COR-L47 (cell line): ENCODE results near the gene CAST.
A peak's percentile ranks its signal among the peaks of the same experiment; 100 is the strongest.

ENCODE experiments used
- DNase-seq: peaks from one replicate; lab custom pipeline; 2025; lab: John Stamatoyannopoulos, UW

CAST gene

DNA sequence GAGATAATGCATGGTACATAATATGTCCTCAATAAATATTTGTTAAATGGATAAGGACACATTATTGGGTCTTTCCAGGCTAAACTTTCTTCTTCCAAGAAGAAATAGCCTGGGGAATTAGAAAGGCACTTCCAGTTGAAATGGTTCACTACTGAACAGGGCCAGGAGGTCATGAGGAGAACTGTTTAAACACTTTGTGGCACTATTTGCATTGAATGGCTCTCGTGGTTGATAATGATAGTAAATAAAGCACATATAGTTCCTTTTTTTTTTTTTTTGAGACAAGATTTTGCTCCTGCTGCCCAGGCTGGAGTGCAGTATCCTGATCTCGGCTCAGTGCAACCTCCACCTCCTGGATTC lies 19.9 kb upstream of the CAST start:
- no peak for DNase-seq

DNA sequence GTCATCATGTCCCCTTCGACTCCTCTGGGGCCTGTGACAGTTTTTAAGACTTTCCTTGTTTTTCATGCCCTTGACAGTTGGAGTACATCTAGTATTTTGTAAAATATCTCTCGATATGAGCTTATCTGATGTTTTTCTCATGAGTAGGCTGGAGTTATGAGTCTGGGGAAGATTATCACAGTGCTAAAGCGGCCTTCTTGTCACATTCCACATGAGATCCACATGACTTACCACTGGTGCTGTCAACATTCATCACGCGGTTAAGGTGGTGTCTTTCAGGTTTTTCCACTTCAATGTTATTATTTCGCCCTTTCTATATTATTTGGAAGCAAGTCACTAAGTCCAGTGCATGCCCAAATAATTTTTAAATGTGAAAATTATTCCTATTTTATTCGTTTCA lies 17.1 kb upstream of the CAST start:
- DNase-seq, result no peak

DNA sequence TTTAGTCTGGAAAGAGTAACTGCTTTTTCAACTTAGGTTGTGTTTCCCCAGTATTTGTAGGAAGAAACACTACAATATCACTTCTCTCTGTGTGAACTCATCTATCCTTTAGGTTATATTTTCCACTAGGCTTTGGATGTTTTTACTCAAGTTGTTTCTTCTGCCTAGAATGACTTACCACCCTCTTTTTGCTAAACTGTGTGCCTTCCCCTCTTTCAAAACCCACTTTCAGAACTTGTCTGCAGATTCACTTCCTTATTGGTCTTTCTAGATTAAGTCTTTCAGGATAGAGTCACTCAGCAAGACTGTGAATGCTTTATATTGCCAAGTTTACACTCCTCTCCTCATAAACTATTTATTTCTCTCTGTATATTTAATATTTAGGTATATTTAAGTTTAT lies 14.2 kb upstream of the CAST start:
- DNase-seq, result no peak

- DNase-seq, result no peak
Measured at GRCh38 chr5:96648593-96648992, 13.6 kb upstream of the CAST start.

DNA sequence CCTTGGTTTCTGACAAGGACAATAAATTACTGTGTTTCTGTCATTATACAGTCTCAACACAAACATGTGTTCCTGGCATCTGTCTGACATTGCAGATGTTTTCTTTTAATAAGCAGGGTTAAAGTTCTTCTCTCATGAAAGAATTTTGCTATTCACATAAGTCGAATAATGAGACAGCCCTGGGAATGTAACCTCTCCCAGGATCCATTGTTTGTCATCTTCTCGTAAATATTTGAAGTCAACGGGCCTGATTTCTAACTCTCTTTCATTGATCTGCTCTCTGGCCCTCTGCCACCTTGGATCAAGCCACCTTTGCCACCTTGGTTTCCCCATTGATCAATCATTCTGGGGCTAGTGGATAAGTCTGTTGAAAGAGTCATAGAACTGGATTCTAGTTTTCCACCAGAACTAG lies 12.9 kb upstream of the CAST start:
- DNase-seq, result no peak

GRCh38 chr5:96649681-96650540 lies 12.3 kb upstream of the CAST start:
- no peak for DNase-seq

DNA sequence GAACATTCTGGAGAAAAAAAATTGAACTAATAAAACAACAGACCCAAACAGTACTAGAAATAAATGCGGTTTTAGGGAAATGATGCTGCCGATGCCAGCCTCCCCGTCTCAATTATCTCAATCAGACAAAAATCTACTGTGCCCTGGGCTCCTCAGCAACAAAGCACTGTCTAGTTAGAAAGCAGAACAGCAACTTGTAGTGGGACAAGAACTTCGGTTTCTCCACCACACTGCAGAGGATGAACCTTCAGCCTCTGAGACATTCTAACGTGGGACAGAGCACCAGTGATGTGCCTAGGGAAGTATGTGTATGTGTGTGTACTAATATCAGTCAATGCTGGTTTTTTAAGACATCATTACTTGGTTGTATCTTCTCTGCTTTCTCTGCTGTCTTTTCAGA lies 11.1 kb upstream of the CAST start:
- no peak for DNase-seq

- DNase-seq, result peak; percentile 70
Measured at GRCh38 chr5:96651948-96652753, 10.0 kb upstream of the CAST start.

DNA sequence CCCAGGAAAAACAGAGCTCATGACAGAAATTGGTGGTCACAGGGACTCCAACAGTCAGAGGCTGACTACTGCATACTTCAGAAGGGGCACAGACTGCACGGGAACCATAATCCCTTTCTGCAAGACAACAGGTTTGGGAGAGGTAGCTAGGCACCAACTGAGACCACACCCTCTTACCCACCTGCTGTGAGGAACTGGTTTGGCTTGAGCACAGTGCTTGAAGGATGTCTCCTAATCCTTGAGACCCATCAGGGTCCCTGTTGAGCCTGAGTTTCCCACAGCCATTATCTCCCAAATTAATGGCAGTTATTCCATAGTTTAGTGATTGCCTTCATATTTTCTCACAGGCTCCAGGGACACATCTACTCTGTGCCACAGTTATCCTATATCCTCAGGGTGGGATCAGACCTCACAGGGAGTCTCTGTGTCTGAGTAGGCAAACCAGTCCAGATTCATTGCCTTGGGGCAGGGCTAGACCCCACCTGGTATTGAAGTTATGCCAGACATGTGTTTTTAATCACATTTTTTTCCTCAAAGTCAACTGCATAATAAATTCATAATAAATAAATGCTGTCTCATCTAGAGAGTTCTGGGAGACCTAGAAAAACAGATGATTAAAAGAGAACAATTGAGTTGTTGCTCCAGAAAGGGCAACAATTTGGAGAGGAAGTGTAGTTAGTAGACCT lies 9.3 kb upstream of the CAST start:
- no peak for DNase-seq

GRCh38 chr5:96654209-96654608 lies 8.0 kb upstream of the CAST start:
- DNase-seq, result no peak

- no peak for DNase-seq
Measured at GRCh38 chr5:96655085-96655484, 7.1 kb upstream of the CAST start.

- no peak for DNase-seq
Measured at GRCh38 chr5:96655506-96655905, 6.7 kb upstream of the CAST start.

DNA sequence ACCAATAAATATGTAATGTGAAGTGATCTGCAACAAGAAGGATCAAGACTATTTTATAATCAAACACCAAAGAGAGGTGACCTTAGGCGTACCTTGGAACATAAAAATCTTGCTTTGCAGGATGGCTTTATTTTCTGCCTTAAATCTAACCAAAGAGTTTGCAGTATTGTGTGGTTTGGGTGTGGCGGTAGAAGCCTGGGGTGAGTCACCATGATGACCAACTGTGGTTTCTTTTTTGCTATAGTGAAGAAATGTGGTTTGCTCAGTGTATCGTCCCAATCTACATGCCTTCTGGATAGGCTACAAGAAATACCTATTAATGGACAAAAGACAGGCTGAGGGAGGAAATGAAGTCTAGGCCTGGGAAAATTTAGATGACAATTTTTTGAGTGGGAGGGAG lies 5.1 kb upstream of the CAST start:
- no peak for DNase-seq

DNA sequence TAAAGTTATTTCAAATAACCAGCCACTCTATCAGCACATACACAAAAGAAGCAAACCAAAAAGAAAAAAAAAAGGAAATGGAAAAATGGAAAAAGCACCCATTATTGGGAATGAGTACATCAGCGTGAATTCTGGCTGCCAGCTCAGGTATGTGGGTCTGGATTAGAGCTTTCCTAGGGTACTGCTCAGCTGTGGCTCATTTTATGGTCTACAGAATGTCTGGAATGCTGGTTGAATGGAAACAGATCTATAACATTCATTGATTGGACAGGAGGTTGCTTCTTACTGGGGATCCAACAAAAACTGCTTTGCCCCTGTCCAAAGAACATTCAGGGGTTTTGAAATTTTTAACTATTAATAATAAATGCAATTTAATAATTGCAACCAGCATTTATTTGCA lies 3.9 kb upstream of the CAST start:
- no peak for DNase-seq

DNA sequence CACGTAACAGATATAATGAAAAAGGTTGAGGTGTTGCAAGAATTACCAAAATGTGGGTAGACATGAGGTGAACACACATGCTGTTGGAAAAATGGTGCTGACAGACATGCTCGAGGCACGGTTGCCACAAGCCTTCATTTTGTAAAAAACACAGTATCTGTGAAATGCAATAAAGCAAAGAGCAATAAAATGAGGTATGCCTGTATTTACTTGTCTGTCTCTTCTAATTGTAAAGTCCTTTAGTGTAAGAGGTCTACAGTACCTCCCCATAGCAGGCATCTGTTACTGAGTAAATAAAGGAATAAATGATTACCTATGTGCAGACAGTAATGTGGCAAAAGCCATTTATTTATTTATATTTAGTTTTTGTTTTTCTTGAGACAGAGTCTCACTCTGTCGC lies 3.0 kb upstream of the CAST start:
- DNase-seq, result no peak

GRCh38 chr5:96660971-96661854 lies 963 bp upstream of the CAST start:
- DNase-seq, result no peak

- peak; percentile 87 for DNase-seq
Measured at GRCh38 chr5:96662725-96663518, 746 bp downstream of the CAST start.

GRCh38 chr5:96663608-96664007 lies 1.4 kb downstream of the CAST start:
- DNase-seq, result no peak

- no peak for DNase-seq
Measured at GRCh38 chr5:96664669-96665068, 2.5 kb downstream of the CAST start.

DNA sequence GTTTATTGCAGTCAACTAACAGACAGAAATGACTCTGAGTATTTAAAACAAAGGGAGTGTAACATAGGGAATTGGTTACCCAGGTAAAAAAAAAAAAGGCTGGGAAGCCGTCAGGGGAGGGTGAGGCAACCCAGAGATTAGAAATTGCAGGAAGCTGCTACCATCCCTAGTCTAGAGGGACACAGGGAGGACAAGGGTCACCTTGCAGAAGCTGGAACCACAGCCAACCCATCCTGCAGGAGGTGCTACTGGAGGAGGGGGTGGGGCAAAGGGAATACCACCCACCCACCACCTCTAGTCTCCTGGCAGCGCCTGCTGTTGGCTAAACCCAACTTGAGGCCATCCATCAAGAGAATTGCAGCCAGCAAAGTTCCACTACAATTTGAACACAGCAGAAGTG lies 6.5 kb downstream of the CAST start:
- no peak for DNase-seq

DNA sequence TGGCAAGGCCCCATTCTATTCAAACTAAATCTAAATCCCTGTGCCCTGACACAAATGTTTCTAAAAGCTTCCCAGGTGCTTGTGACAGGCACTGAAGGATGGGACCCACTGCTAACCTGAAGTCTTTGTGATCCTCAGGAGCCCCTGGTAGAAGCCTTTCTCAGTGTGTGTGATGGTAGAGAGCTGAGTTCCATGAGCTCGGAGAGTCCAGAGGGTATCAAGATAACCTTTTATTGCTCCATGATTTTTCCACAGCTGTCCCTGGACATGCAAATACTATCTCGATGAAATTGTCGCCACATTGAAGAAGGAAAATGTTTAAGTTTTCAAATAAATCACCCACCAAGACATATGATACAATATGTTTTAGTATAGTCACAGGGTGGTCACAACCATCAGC lies 7.7 kb downstream of the CAST start:
- DNase-seq, result no peak
